Upper lobe of left lung (tissue), 6 donors: Measurements from ENCODE around the gene MTHFD2L. TPM values are rescaled to one million over a fixed set of nuclear protein-coding genes. Genes with fewer than 3 reads are reported as not detected.

Experiments
- ATAC-seq, 2 donors: fragments of 200-7000 bp; cut with Tn5 transposase; one replicate each; pipeline ENCODE4 v1.9.1; 2022; ENCODE audit warnings: mild to moderate bottlenecking in 2 of 2, moderate library complexity in 2 of 2; ENCODE audit not compliant: low FRiP score in 2 of 2
- DNase-seq, 2 donors: peaks; one replicate each; pipeline ENCODE4 v3.0.0-alpha.2; 2019 to 2020
- H3K27ac ChIP-seq, 4 donors: fragments of 200-600 bp; sonication (generic); one replicate each; pipeline ENCODE4 v1.5.1; 2016 to 2019
- H3K27me3 ChIP-seq, 4 donors: fragments of 200-600 bp; sonication (generic); one replicate each; pipeline ENCODE4 v1.5.1; 2017 to 2019
- H3K36me3 ChIP-seq, 4 donors: fragments of 200-600 bp; sonication (generic); one replicate each; pipeline ENCODE4 v1.5.1; 2016 to 2019
- H3K4me1 ChIP-seq, 4 donors: fragments of 200-600 bp; sonication (generic); one replicate each; pipeline ENCODE4 v1.5.1; 2018 to 2019
- H3K4me3 ChIP-seq, 4 donors: fragments of 200-600 bp; sonication (generic); one replicate each; pipeline ENCODE4 v1.5.1; 2017 to 2019; ENCODE audit warnings: mild to moderate bottlenecking in 2 of 4, moderate library complexity in 1 of 4
- H3K9me3 ChIP-seq, 4 donors: fragments of 200-600 bp; sonication (generic); one replicate each; pipeline ENCODE4 v1.5.1; 2018 to 2019
- EP300 ChIP-seq, 4 donors: sonication (generic); formaldehyde crosslinking; IDR thresholded peaks; one replicate each; pipeline ENCODE4 v1.5.1; 2017; ENCODE audit warnings: antibody characterized with exemption in 4 of 4, control low read depth in 2 of 4
- POLR2A ChIP-seq, 4 donors: fragments of 450-650 bp; IDR thresholded peaks; one replicate each; pipeline ENCODE4 v1.5.1; 2016 to 2017; ENCODE audit warnings: antibody characterized with exemption in 4 of 4, mild to moderate bottlenecking in 2 of 4
- POLR2AphosphoS5 ChIP-seq, 2 donors: sonication (generic); formaldehyde crosslinking; IDR thresholded peaks; one replicate each; pipeline ENCODE4 v1.5.1; 2017; ENCODE audit warnings: antibody characterized with exemption in 2 of 2
- WGBS, 2 donors: methylation state at CpG; one replicate each; pipeline ENCODE4 v1.1.5; 2017 to 2018; 5-methylcytosine and 5-hydroxymethylcytosine counted together
- total RNA-seq, 6 donors: library from RNA; depleted of rRNA in 4 of 6; stranded (reverse); fragments of >200 nt in 4 of 6; gene quantifications; one replicate each; pipeline versions ENCODE4 v1.1.0 to v1.2.1, GENCODE V29; 2016 to 2021
- TF ChIP-seq, protein P1 (sequence below), 6 experiments: fragments of 450-650 bp in 4 of 6; fragments of 200-600 bp in 2 of 6; sonication (generic) in 2 of 6; IDR thresholded peaks; one replicate each; pipeline ENCODE4 v1.5.1; 2016 to 2019; ENCODE audit warnings: antibody characterized with exemption in 6 of 6
- donor health status: DM: no; HTN: no; CAD: no; lungs with moderate emphysema.
- donor health status: DM: no; HTN: yes; CAD: no; lungs with severe emphysema.

Gene MTHFD2L
- 10 to 100 TPM in 5 of 6 donors, 1 to 10 TPM in 1; 4.9 to 23.6 (median 12.8) TPM for total RNA-seq

- peaks cover 0 to 19% (median 4%) of the 10 kb centered on the region in 4 donors for H3K36me3 ChIP-seq
- DNase-seq (peak; percentile 97), ATAC-seq (peak; percentile 99 to 100)
- H3K27ac ChIP-seq = peak within 1 kb of the TSS; percentile 88 to 93 (median 90)
- H3K9me3 ChIP-seq = no peaks in the 10 kb centered on the region
- 0 to 3% methylated on average over 13 to 26 of the region's 78 CpGs for WGBS, 2 donors
- peak within 1 kb of the TSS; percentile 17 to 74 (median 70) for H3K4me3 ChIP-seq
- TF ChIP-seq, protein P1, sequence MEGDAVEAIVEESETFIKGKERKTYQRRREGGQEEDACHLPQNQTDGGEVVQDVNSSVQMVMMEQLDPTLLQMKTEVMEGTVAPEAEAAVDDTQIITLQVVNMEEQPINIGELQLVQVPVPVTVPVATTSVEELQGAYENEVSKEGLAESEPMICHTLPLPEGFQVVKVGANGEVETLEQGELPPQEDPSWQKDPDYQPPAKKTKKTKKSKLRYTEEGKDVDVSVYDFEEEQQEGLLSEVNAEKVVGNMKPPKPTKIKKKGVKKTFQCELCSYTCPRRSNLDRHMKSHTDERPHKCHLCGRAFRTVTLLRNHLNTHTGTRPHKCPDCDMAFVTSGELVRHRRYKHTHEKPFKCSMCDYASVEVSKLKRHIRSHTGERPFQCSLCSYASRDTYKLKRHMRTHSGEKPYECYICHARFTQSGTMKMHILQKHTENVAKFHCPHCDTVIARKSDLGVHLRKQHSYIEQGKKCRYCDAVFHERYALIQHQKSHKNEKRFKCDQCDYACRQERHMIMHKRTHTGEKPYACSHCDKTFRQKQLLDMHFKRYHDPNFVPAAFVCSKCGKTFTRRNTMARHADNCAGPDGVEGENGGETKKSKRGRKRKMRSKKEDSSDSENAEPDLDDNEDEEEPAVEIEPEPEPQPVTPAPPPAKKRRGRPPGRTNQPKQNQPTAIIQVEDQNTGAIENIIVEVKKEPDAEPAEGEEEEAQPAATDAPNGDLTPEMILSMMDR (IDR thresholded peaks at IDR 0.05) = peak in 1 of 6 experiments; percentile 25
- TF ChIP-seq EP300 (IDR thresholded peaks at IDR 0.05) (no peak), POLR2AphosphoS5 (IDR thresholded peaks at IDR 0.05) (peak in 1 of 2 donors; percentile 84), POLR2A (IDR thresholded peaks at IDR 0.05) (peak in 3 of 4 donors; percentile 68 to 95 (median 90))
- H3K27me3 ChIP-seq = no peaks in the 10 kb centered on the region
- peaks cover 12 to 23% (median 14%) of the 10 kb centered on the region in 4 donors for H3K4me1 ChIP-seq
Observed at GRCh38 chr4:74157561-74158465, at the start of gene MTHFD2L. Gene MTHFD2L (plus strand): TSS chr4:74158118. CDS start chr4:74158139, 21 bp downstream.

DNA sequence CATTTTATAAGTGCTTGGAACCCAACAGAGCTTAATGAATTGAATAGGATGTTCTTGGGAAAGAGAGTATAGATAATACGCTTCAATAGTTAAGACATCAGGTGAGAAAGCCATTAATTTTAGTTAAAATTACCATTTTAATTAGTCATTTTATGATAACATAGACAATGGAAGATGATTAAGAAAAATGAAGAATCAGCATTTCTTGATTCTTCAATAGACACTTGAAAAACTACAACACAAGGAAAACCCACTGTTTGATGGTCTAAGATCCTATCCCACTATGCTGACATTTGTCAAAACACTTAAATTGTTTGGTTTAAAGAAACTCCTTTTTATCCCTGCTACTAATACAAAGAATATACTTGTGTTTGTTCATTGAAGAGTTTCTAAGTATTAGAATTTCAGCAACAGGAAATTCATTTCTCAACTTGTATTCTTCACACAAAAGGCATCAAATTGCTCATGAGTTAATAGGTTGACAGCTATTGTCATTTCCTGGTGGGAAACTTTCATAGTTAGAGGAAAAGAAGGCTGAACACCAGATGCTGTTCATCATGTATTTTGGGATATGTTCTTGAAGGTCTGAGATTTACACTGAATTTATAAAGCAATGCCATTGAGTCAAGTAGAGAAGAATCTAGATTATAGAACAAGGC is 49.3 kb upstream of the MTHFD2L start:
- no peaks in the 10 kb centered on the region for H3K27me3 ChIP-seq
- ATAC-seq = no peak
- no peak for DNase-seq
- peak overlapping the region; percentile 33 to 83 (median 68) for H3K27ac ChIP-seq
- H3K36me3 ChIP-seq = no peaks in the 10 kb centered on the region
- H3K4me1 ChIP-seq = peaks cover 18 to 33% (median 26%) of the 10 kb centered on the region in 4 donors
- TF ChIP-seq, protein P1 (IDR thresholded peaks at IDR 0.05) = no peak
- TF ChIP-seq EP300 (IDR thresholded peaks at IDR 0.05) = no peak
- no peak for TF ChIP-seq POLR2A (IDR thresholded peaks at IDR 0.05)
- TF ChIP-seq POLR2AphosphoS5 (IDR thresholded peaks at IDR 0.05) = no peak
- H3K9me3 ChIP-seq = no peaks in the 10 kb centered on the region
- H3K4me3 ChIP-seq = no peak overlapping the region
- 93 to 100% methylated on average over 1 of the region's 1 CpG for WGBS, 2 donors

DNA sequence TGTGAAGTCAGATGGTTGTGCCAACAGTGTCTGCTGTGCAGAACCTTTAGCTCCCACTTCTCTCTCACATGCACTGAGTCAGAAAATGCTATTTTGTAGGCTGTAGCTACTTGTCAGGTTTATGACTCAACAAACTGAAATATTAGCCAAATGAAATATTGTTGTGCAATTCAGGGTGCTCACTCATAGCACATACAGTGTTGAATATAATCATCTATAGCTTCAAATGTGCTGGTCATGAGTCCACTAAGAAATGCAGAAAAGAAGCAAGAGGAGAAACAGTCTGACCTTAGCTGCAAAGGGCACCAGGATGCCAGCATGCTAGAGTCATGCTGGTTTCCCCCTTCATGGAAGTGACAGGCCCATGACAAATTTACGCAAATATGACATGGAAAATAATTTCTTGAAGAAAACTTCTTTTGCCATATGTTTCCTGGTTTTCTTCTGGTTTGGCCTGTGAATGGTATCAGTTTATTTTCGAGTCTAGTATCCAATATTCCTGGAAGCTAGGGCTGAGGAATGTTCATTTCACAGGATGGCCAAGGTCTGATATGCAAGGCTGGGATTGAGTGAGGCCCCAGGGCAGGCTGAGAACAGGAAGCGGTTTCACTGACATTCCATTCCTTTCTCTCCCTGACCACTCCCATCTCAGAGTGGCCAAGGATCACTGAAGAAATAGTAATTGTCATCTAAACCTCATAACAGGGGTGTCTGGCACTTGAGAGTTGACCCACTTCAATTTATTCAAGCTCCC is 48.6 kb upstream of the MTHFD2L start:
- ATAC-seq (peak; percentile 85 to 90), DNase-seq (peak in 1 of 2 donors; percentile 70)
- Histone ChIP-seq H3K9me3 (no peaks in the 10 kb centered on the region), H3K27me3 (no peaks in the 10 kb centered on the region), H3K4me3 (no peak overlapping the region), H3K27ac (peak overlapping the region; percentile 33 to 83 (median 68)), H3K36me3 (no peaks in the 10 kb centered on the region), H3K4me1 (peaks cover 17 to 33% (median 23%) of the 10 kb centered on the region in 4 donors)
- WGBS, 2 donors = 42 to 55% methylated on average over 3 of the region's 3 CpGs
- TF ChIP-seq, protein P1 (IDR thresholded peaks at IDR 0.05) = no peak
- TF ChIP-seq EP300 (IDR thresholded peaks at IDR 0.05) (peak in 2 of 4 donors; percentile 48 to 76), POLR2A (IDR thresholded peaks at IDR 0.05) (peak in 1 of 4 donors; percentile 20), POLR2AphosphoS5 (IDR thresholded peaks at IDR 0.05) (peak in 1 of 2 donors; percentile 65)

- 75 to 83% methylated on average over 6 of the region's 6 CpGs for WGBS, 2 donors
- DNase-seq = no peak
- Histone ChIP-seq H3K27ac (peak overlapping the region; percentile 33 to 83 (median 68)), H3K27me3 (no peaks in the 10 kb centered on the region), H3K36me3 (no peaks in the 10 kb centered on the region), H3K4me3 (no peak overlapping the region), H3K9me3 (no peaks in the 10 kb centered on the region), H3K4me1 (peaks cover 16 to 33% (median 23%) of the 10 kb centered on the region in 4 donors)
- peak; percentile 74 to 84 for ATAC-seq
- TF ChIP-seq POLR2AphosphoS5 (IDR thresholded peaks at IDR 0.05) (no peak), POLR2A (IDR thresholded peaks at IDR 0.05) (no peak)
- TF ChIP-seq, protein P1 (IDR thresholded peaks at IDR 0.05) = no peak
Observed at GRCh38 chr4:74109870-74110605, 47.9 kb upstream of the MTHFD2L start.
